ENCODE results near the gene GPA33.

- no peak for TF ChIP-seq CTCF (IDR thresholded peaks at IDR 0.05; ENCODE audit: low read depth, low read length, poor library complexity, severe bottlenecking)
- no peak for TF ChIP-seq EZH2phosphoT487 (IDR thresholded peaks at IDR 0.05; ENCODE audit: borderline replicate concordance, low read length)
These were observed 11.6 kb upstream of the GPA33 start for GRCh38 chr1:167101754-167102153.
